ENCODE measurements around the gene WDR27. TPM values are rescaled to one million over a fixed set of nuclear protein-coding genes. Genes with fewer than 3 reads are reported as not detected.

The WDR27 gene
- total RNA-seq, 1 donor from 2014 or later, result 24.5 TPM

- Histone ChIP-seq H3K27me3 (ENCODE audit: control insufficient read depth in 3 of 3, insufficient read depth in 3 of 3, low read length in 3 of 3) (no peaks in the 10 kb centered on the region), H3K9me3 (ENCODE audit: control insufficient read depth in 3 of 3, low read length in 3 of 3) (no peaks in the 10 kb centered on the region), H3K4me1 (ENCODE audit: control insufficient read depth in 3 of 3, insufficient read depth in 3 of 3, low read length in 3 of 3) (peaks cover 0 to 10% (median 5%) of the 10 kb centered on the region in 3 donors), H3K36me3 (ENCODE audit: control insufficient read depth in 3 of 3, insufficient read depth in 3 of 3, low read length in 3 of 3) (no peaks in the 10 kb centered on the region), H3K9ac (ENCODE audit: low read depth in 1 of 3, low read length in 3 of 3) (no peak overlapping the region), H3K4me3 (ENCODE audit: low read length in 3 of 3) (no peak overlapping the region), H3K27ac (ENCODE audit: low read depth, low read length) (peak overlapping the region; percentile 39)
These were observed 211.6 kb downstream of the WDR27 start for GRCh38 chr6:169490246-169490641.

GRCh38 chr6:169489563-169490245 lies 212.1 kb downstream of the WDR27 start:
- Histone ChIP-seq H3K27ac (ENCODE audit: low read depth, low read length) (peak overlapping the region; percentile 32), H3K4me1 (ENCODE audit: control insufficient read depth in 3 of 3, insufficient read depth in 3 of 3, low read length in 3 of 3) (peaks cover 0 to 10% (median 5%) of the 10 kb centered on the region in 3 donors), H3K4me3 (ENCODE audit: low read length in 3 of 3) (no peak overlapping the region), H3K9ac (ENCODE audit: low read depth in 1 of 3, low read length in 3 of 3) (no peak overlapping the region), H3K27me3 (ENCODE audit: control insufficient read depth in 3 of 3, insufficient read depth in 3 of 3, low read length in 3 of 3) (no peaks in the 10 kb centered on the region), H3K36me3 (ENCODE audit: control insufficient read depth in 3 of 3, insufficient read depth in 3 of 3, low read length in 3 of 3) (no peaks in the 10 kb centered on the region), H3K9me3 (ENCODE audit: control insufficient read depth in 3 of 3, low read length in 3 of 3) (no peaks in the 10 kb centered on the region)

GRCh38 chr6:169487579-169488436 lies 214.0 kb downstream of the WDR27 start:
- H3K36me3 ChIP-seq (ENCODE audit: control insufficient read depth in 3 of 3, insufficient read depth in 3 of 3, low read length in 3 of 3), result no peaks in the 10 kb centered on the region
- H3K27me3 ChIP-seq (ENCODE audit: control insufficient read depth in 3 of 3, insufficient read depth in 3 of 3, low read length in 3 of 3), result no peaks in the 10 kb centered on the region
- no peaks in the 10 kb centered on the region for H3K9me3 ChIP-seq (ENCODE audit: control insufficient read depth in 3 of 3, low read length in 3 of 3)
- H3K27ac ChIP-seq (ENCODE audit: low read depth, low read length), result no peak overlapping the region
- H3K4me1 ChIP-seq (ENCODE audit: control insufficient read depth in 3 of 3, insufficient read depth in 3 of 3, low read length in 3 of 3), result peaks cover 0 to 10% (median 5%) of the 10 kb centered on the region in 3 donors
- no peak overlapping the region for H3K4me3 ChIP-seq (ENCODE audit: low read length in 3 of 3)
- no peak overlapping the region for H3K9ac ChIP-seq (ENCODE audit: low read depth in 1 of 3, low read length in 3 of 3)

GRCh38 chr6:169479783-169480495 lies 221.9 kb downstream of the WDR27 start:
- H3K9me3 ChIP-seq (ENCODE audit: control insufficient read depth in 3 of 3, low read length in 3 of 3), result no peaks in the 10 kb centered on the region
- H3K4me1 ChIP-seq (ENCODE audit: control insufficient read depth in 3 of 3, insufficient read depth in 3 of 3, low read length in 3 of 3), result no peaks in the 10 kb centered on the region
- H3K27me3 ChIP-seq (ENCODE audit: control insufficient read depth in 3 of 3, insufficient read depth in 3 of 3, low read length in 3 of 3), result no peaks in the 10 kb centered on the region
- H3K36me3 ChIP-seq (ENCODE audit: control insufficient read depth in 3 of 3, insufficient read depth in 3 of 3, low read length in 3 of 3), result peaks cover 0 to 3% (median 3%) of the 10 kb centered on the region in 3 donors
- no peak overlapping the region for H3K27ac ChIP-seq (ENCODE audit: low read depth, low read length)
- no peak overlapping the region for H3K9ac ChIP-seq (ENCODE audit: low read depth in 1 of 3, low read length in 3 of 3)
- no peak overlapping the region for H3K4me3 ChIP-seq (ENCODE audit: low read length in 3 of 3)

GRCh38 chr6:169474362-169474761 lies 227.5 kb downstream of the WDR27 start:
- H3K36me3 ChIP-seq (ENCODE audit: control insufficient read depth in 3 of 3, insufficient read depth in 3 of 3, low read length in 3 of 3), result no peaks in the 10 kb centered on the region
- no peaks in the 10 kb centered on the region for H3K4me1 ChIP-seq (ENCODE audit: control insufficient read depth in 3 of 3, insufficient read depth in 3 of 3, low read length in 3 of 3)
- H3K4me3 ChIP-seq (ENCODE audit: low read length in 3 of 3), result no peak overlapping the region
- no peak overlapping the region for H3K9ac ChIP-seq (ENCODE audit: low read depth in 1 of 3, low read length in 3 of 3)
- peaks cover 2 to 5% (median 4%) of the 10 kb centered on the region in 3 donors for H3K9me3 ChIP-seq (ENCODE audit: control insufficient read depth in 3 of 3, low read length in 3 of 3)
- H3K27ac ChIP-seq (ENCODE audit: low read depth, low read length), result no peak overlapping the region
- no peaks in the 10 kb centered on the region for H3K27me3 ChIP-seq (ENCODE audit: control insufficient read depth in 3 of 3, insufficient read depth in 3 of 3, low read length in 3 of 3)

- Histone ChIP-seq H3K9me3 (ENCODE audit: control insufficient read depth in 3 of 3, low read length in 3 of 3) (peaks cover 2 to 5% (median 4%) of the 10 kb centered on the region in 3 donors), H3K4me1 (ENCODE audit: control insufficient read depth in 3 of 3, insufficient read depth in 3 of 3, low read length in 3 of 3) (no peaks in the 10 kb centered on the region), H3K9ac (ENCODE audit: low read depth in 1 of 3, low read length in 3 of 3) (no peak overlapping the region), H3K36me3 (ENCODE audit: control insufficient read depth in 3 of 3, insufficient read depth in 3 of 3, low read length in 3 of 3) (no peaks in the 10 kb centered on the region), H3K27ac (ENCODE audit: low read depth, low read length) (no peak overlapping the region), H3K27me3 (ENCODE audit: control insufficient read depth in 3 of 3, insufficient read depth in 3 of 3, low read length in 3 of 3) (no peaks in the 10 kb centered on the region), H3K4me3 (ENCODE audit: low read length in 3 of 3) (no peak overlapping the region)
These were observed 228.2 kb downstream of the WDR27 start for GRCh38 chr6:169473663-169474062.

- Histone ChIP-seq H3K27ac (ENCODE audit: low read depth, low read length) (no peak overlapping the region), H3K9ac (ENCODE audit: low read depth in 1 of 3, low read length in 3 of 3) (no peak overlapping the region), H3K36me3 (ENCODE audit: control insufficient read depth in 3 of 3, insufficient read depth in 3 of 3, low read length in 3 of 3) (no peaks in the 10 kb centered on the region), H3K4me1 (ENCODE audit: control insufficient read depth in 3 of 3, insufficient read depth in 3 of 3, low read length in 3 of 3) (no peaks in the 10 kb centered on the region), H3K4me3 (ENCODE audit: low read length in 3 of 3) (no peak overlapping the region), H3K27me3 (ENCODE audit: control insufficient read depth in 3 of 3, insufficient read depth in 3 of 3, low read length in 3 of 3) (no peaks in the 10 kb centered on the region), H3K9me3 (ENCODE audit: control insufficient read depth in 3 of 3, low read length in 3 of 3) (peaks cover 2 to 5% (median 4%) of the 10 kb centered on the region in 3 donors)
These were observed 228.9 kb downstream of the WDR27 start for GRCh38 chr6:169472786-169473416.

- H3K4me3 ChIP-seq (ENCODE audit: low read length in 3 of 3), result no peak overlapping the region
- peaks cover 2 to 7% (median 4%) of the 10 kb centered on the region in 3 donors for H3K9me3 ChIP-seq (ENCODE audit: control insufficient read depth in 3 of 3, low read length in 3 of 3)
These were observed 231.0 kb downstream of the WDR27 start for GRCh38 chr6:169470790-169471189.

GRCh38 chr6:169469028-169469427 lies 232.8 kb downstream of the WDR27 start:
- Histone ChIP-seq H3K36me3 (ENCODE audit: control insufficient read depth in 3 of 3, insufficient read depth in 3 of 3, low read length in 3 of 3) (no peaks in the 10 kb centered on the region), H3K27ac (ENCODE audit: low read depth, low read length) (no peak overlapping the region), H3K9ac (ENCODE audit: low read depth in 1 of 3, low read length in 3 of 3) (no peak overlapping the region), H3K27me3 (ENCODE audit: control insufficient read depth in 3 of 3, insufficient read depth in 3 of 3, low read length in 3 of 3) (no peaks in the 10 kb centered on the region), H3K4me1 (ENCODE audit: control insufficient read depth in 3 of 3, insufficient read depth in 3 of 3, low read length in 3 of 3) (no peaks in the 10 kb centered on the region), H3K4me3 (ENCODE audit: low read length in 3 of 3) (no peak overlapping the region), H3K9me3 (ENCODE audit: control insufficient read depth in 3 of 3, low read length in 3 of 3) (peaks cover 0 to 3% (median 0%) of the 10 kb centered on the region in 3 donors)

More at GRCh38 chr6:169470790-169471189, 231.0 kb downstream of the WDR27 start:
- no peak overlapping the region for H3K9ac ChIP-seq (ENCODE audit: low read depth in 1 of 3, low read length in 3 of 3)
- H3K27ac ChIP-seq (ENCODE audit: low read depth, low read length), result no peak overlapping the region
- no peaks in the 10 kb centered on the region for H3K4me1 ChIP-seq (ENCODE audit: control insufficient read depth in 3 of 3, insufficient read depth in 3 of 3, low read length in 3 of 3)
- H3K27me3 ChIP-seq (ENCODE audit: control insufficient read depth in 3 of 3, insufficient read depth in 3 of 3, low read length in 3 of 3), result no peaks in the 10 kb centered on the region
- no peaks in the 10 kb centered on the region for H3K36me3 ChIP-seq (ENCODE audit: control insufficient read depth in 3 of 3, insufficient read depth in 3 of 3, low read length in 3 of 3)
